ENCODE data around the gene EVA1B. TPM values are rescaled to one million over a fixed set of nuclear protein-coding genes. Genes with fewer than 3 reads are reported as not detected.
A peak's percentile ranks its signal among the peaks of the same experiment; 100 is the strongest.

The EVA1B gene
- total RNA-seq, 1 experiment from 2014 or later, result 12.4 TPM

- no peaks in the 10 kb centered on the region for H3K27me3 ChIP-seq (ENCODE audit: insufficient read depth, low read depth)
- no peaks in the 10 kb centered on the region for H3K9me3 ChIP-seq (ENCODE audit: insufficient read depth, low read depth)
- peak overlapping the region; percentile 68 for H3K4me3 ChIP-seq
- H3K9me2 ChIP-seq (ENCODE audit: insufficient read depth), result no peaks in the 10 kb centered on the region
- peaks cover 30% of the 10 kb centered on the region; the same call in 1 of the 2 replicates for H3F3A ChIP-seq (ENCODE audit: insufficient read depth, low read depth)
- H3K27ac ChIP-seq, result peak overlapping the region; percentile 57
- intact Hi-C loops (cut with micrococcal nuclease; ENCODE audit: unreplicated experiment), result loop anchor here (10.0 kb wide), 1 partner anchor 78 kb away; the partner anchor contains the start of gene STK40
- H3K4me2 ChIP-seq, result peak overlapping the region; percentile 78
- DNase-seq, result peak; percentile 79 to 95
- H2AFZ ChIP-seq, result peak overlapping the region; percentile 57; the same call in 1 of the 2 replicates
- ChIA-PET CTCF (interaction anchor here (0.8 to 1.3 kb wide), 2 partner anchors 36 to 80 kb away, joined by 3 to 6 read pairs; no protein-coding TSS in a partner anchor), POLR2A (ENCODE audit: unreplicated experiment) (interaction anchor here (0.6 to 1.5 kb wide), 5 partner anchors 80 to 1016 kb away, joined by 3 to 11 read pairs (median 4); no protein-coding TSS in a partner anchor)
- no peak for TF ChIP-seq EZH2 (IDR thresholded peaks at IDR 0.05; ENCODE audit: low read depth)
- TF ChIP-seq, protein P1, sequence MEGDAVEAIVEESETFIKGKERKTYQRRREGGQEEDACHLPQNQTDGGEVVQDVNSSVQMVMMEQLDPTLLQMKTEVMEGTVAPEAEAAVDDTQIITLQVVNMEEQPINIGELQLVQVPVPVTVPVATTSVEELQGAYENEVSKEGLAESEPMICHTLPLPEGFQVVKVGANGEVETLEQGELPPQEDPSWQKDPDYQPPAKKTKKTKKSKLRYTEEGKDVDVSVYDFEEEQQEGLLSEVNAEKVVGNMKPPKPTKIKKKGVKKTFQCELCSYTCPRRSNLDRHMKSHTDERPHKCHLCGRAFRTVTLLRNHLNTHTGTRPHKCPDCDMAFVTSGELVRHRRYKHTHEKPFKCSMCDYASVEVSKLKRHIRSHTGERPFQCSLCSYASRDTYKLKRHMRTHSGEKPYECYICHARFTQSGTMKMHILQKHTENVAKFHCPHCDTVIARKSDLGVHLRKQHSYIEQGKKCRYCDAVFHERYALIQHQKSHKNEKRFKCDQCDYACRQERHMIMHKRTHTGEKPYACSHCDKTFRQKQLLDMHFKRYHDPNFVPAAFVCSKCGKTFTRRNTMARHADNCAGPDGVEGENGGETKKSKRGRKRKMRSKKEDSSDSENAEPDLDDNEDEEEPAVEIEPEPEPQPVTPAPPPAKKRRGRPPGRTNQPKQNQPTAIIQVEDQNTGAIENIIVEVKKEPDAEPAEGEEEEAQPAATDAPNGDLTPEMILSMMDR (conservative IDR thresholded peaks at IDR 0.05), result no peak
- H4K20me1 ChIP-seq (ENCODE audit: insufficient read depth), result no peaks in the 10 kb centered on the region
- peaks cover 8% of the 10 kb centered on the region; the same call in 1 of the 2 replicates for H3K79me2 ChIP-seq (ENCODE audit: low read depth)
- BruUV-seq (replicated peaks), result no TSS peak
- peaks cover 12% of the 10 kb centered on the region for H3K36me3 ChIP-seq (ENCODE audit: low read depth)
- peaks cover 11% of the 10 kb centered on the region for H3K4me1 ChIP-seq (replicated peaks; ENCODE audit: insufficient read depth)
Measured at GRCh38 chr1:36306902-36307456, 16.5 kb downstream of the EVA1B start.

- peak within 1 kb of the TSS; percentile 57 for H3K27ac ChIP-seq
- peak within 1 kb of the TSS; percentile 68 for H3K4me3 ChIP-seq
- H2AFZ ChIP-seq, result peak within 1 kb of the TSS; percentile 74
- peaks cover 14% of the 10 kb centered on the region for H3K4me1 ChIP-seq (replicated peaks; ENCODE audit: insufficient read depth)
- DNase-seq, result peak; percentile 63 to 82
- peaks cover 14% of the 10 kb centered on the region for H3K79me2 ChIP-seq (ENCODE audit: low read depth)
- intact Hi-C loops (cut with micrococcal nuclease; ENCODE audit: unreplicated experiment), result loop anchor here (10.0 kb wide), 1 partner anchor 78 kb away; the partner anchor contains the start of gene STK40
- TF ChIP-seq EZH2 (IDR thresholded peaks at IDR 0.05; ENCODE audit: low read depth), result no peak
- TF ChIP-seq, protein P1 (conservative IDR thresholded peaks at IDR 0.05), result no peak
- H3K27me3 ChIP-seq (ENCODE audit: insufficient read depth, low read depth), result no peaks in the 10 kb centered on the region
- H4K20me1 ChIP-seq (ENCODE audit: insufficient read depth), result no peaks in the 10 kb centered on the region
- BruUV-seq (replicated peaks), result no TSS peak
- ChIA-PET CTCF (interaction anchor here (0.5 to 1.3 kb wide), 5 partner anchors 36 to 423 kb away, joined by 3 to 10 read pairs (median 6); no protein-coding TSS in a partner anchor), POLR2A (ENCODE audit: unreplicated experiment) (interaction anchor here (0.5 to 1.5 kb wide), 5 partner anchors 80 to 1017 kb away, joined by 3 to 11 read pairs (median 3); partner anchors contain the start of gene TRAPPC3)
- peaks cover 19% of the 10 kb centered on the region for H3K36me3 ChIP-seq (ENCODE audit: low read depth)
- H3K9me2 ChIP-seq (ENCODE audit: insufficient read depth), result no peaks in the 10 kb centered on the region
- peaks cover 36% of the 10 kb centered on the region; the same call in 1 of the 2 replicates for H3F3A ChIP-seq (ENCODE audit: insufficient read depth, low read depth)
- H3K4me2 ChIP-seq, result peak within 1 kb of the TSS; percentile 78
- H3K9me3 ChIP-seq (ENCODE audit: insufficient read depth, low read depth), result no peaks in the 10 kb centered on the region
Measured at GRCh38 chr1:36306210-36306901, 17.1 kb downstream of the EVA1B start, which contains the start of gene SH3D21. SH3D21 (plus strand) TSS chr1:36306368; CDS start chr1:36306421, 53 bp downstream.

- peak overlapping the region; percentile 57 for H3K27ac ChIP-seq
- H3K4me2 ChIP-seq, result peak overlapping the region; percentile 78
- ChIA-PET CTCF (interaction anchor here (0.5 to 0.7 kb wide), 3 partner anchors 145 to 422 kb away, joined by 3 to 10 read pairs (median 10); no protein-coding TSS in a partner anchor), POLR2A (ENCODE audit: unreplicated experiment) (interaction anchor here (0.6 to 1.5 kb wide), 3 partner anchors 18 to 81 kb away, joined by 3 to 11 read pairs (median 4); no protein-coding TSS in a partner anchor)
- peaks cover 19% of the 10 kb centered on the region for H3K4me1 ChIP-seq (replicated peaks; ENCODE audit: insufficient read depth)
- H4K20me1 ChIP-seq (ENCODE audit: insufficient read depth), result no peaks in the 10 kb centered on the region
- no TSS peak for BruUV-seq (replicated peaks)
- H3K79me2 ChIP-seq (ENCODE audit: low read depth), result peaks cover 19% of the 10 kb centered on the region
- peak in 1 of 2 experiments; percentile 67 for DNase-seq
- no peaks in the 10 kb centered on the region for H3K27me3 ChIP-seq (ENCODE audit: insufficient read depth, low read depth)
- intact Hi-C loops (cut with micrococcal nuclease; ENCODE audit: unreplicated experiment), result loop anchor here (10.0 kb wide), 1 partner anchor 79 kb away; the partner anchor contains the start of gene STK40
- H3K9me2 ChIP-seq (ENCODE audit: insufficient read depth), result no peaks in the 10 kb centered on the region
- H3F3A ChIP-seq (ENCODE audit: insufficient read depth, low read depth), result peaks cover 41% of the 10 kb centered on the region
- TF ChIP-seq, protein P1 (conservative IDR thresholded peaks at IDR 0.05), result no peak
- no peak for TF ChIP-seq EZH2 (IDR thresholded peaks at IDR 0.05; ENCODE audit: low read depth)
- peak overlapping the region; percentile 68; the same call in 1 of the 2 replicates for H3K4me3 ChIP-seq
- H3K9me3 ChIP-seq (ENCODE audit: insufficient read depth, low read depth), result no peaks in the 10 kb centered on the region
- no peak overlapping the region for H2AFZ ChIP-seq
- peaks cover 24% of the 10 kb centered on the region for H3K36me3 ChIP-seq (ENCODE audit: low read depth)
Measured at GRCh38 chr1:36305915-36306209, 17.6 kb downstream of the EVA1B start.
